SH-SY5Y (cell line): ENCODE data around the gene GALC.

Experiments used
- GATA2 ChIP-seq: IDR thresholded peaks from 2 replicates; pipeline ENCODE4 v1.6.1; 2011; ENCODE audit warnings: mild to moderate bottlenecking, low read depth, low read length
- GATA3 ChIP-seq: IDR thresholded peaks from 2 replicates; pipeline ENCODE4 v1.6.1; 2011; ENCODE audit warnings: low read depth, mild to moderate bottlenecking, low read length, moderate library complexity

DNA sequence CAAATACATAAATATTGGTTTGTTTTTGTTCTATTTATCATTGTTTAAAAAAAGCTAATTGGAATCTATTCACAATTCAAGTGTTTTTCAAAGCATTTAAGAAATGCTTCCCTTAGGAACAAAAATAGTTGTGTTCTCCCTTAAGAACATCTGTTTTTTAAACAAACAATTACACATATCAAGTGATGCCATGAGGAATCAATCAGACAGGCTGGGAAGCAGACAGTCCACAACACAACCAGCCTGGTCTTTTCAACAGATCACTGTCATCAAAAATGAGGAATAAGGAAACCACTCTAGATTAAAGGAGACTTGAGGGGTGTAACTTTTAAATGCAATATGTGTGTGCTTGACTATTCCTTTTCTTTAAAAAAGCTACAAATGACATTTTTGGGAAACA is 25.5 kb downstream of the GALC start:
- TF ChIP-seq GATA3 (no peak), GATA2 (no peak)
